Right cardiac atrium (tissue), 5 donors: ENCODE measurements around the gene SRR. TPM values are rescaled to one million over a fixed set of nuclear protein-coding genes. Genes with fewer than 3 reads are reported as not detected.

Experiments
- ATAC-seq, 2 donors: fragments of 200-7000 bp; cut with Tn5 transposase; one replicate each; pipeline versions ENCODE4 v1.8.0 to v1.9.1; 2020; ENCODE audit warnings: moderate library complexity in 2 of 2, mild to moderate bottlenecking in 1 of 2
- DNase-seq, 3 donors: peaks; one replicate each; pipeline ENCODE4 v3.0.0-alpha.2; 2020
- H3K27ac ChIP-seq: one replicate; pipeline ENCODE4 v1.5.1; 2013; ENCODE audit warnings: mild to moderate bottlenecking, low read length, control low read depth, moderate library complexity
- H3K27me3 ChIP-seq: one replicate; pipeline ENCODE4 v1.6.1; 2013; ENCODE audit not compliant: control insufficient read depth, insufficient read depth
- H3K4me1 ChIP-seq: one replicate; pipeline ENCODE4 v1.6.1; 2013; ENCODE audit warnings: low read length; ENCODE audit not compliant: control insufficient read depth, insufficient read depth
- H3K4me3 ChIP-seq: one replicate; pipeline ENCODE4 v1.5.1; 2013; ENCODE audit warnings: low read length, control low read depth
- H3K9me3 ChIP-seq: one replicate; pipeline ENCODE4 v1.6.1; 2013; ENCODE audit warnings: low read length; ENCODE audit not compliant: control insufficient read depth
- WGBS: extraction: QIAGEN DNeasy Blood & Tissue Kit; methylation state at CpG from one replicate; pipeline ENCODE4 v1.1.7; 2013; 5-methylcytosine and 5-hydroxymethylcytosine counted together
- intact Hi-C, 4 donors: fragments of 100-400 bp; cut with DNase I; formaldehyde crosslinking; loops; one replicate each; pipeline versions ENCODE4 v1.11.0 to v1.14.0; 2022 to 2023
- polyA plus RNA-seq: library from polyadenylated mRNA; stranded (reverse); fragments of 200-250 nt; gene quantifications from one replicate; pipeline ENCODE4 v1.2.3, GENCODE V29; 2013
- total RNA-seq, 4 donors: library from RNA; stranded (reverse); fragmentation: NEBNext Ultra II Directional; extraction: Animal tissue kit (Norgen Biotek cat#: 25700); gene quantifications; one replicate each; pipeline ENCODE4 v1.2.1, GENCODE V29; 2021
- donor health status: healthy with polysubstance abuse.
- donor health status: DM: no; HTN: yes; CAD: no.
- donor health status: DM: no; HTN: no; CAD: no.
- donor health status: DM: no; HTN: yes; CAD: no; lungs with severe emphysema.
- donor health status: DM: yes; HTN: yes; CAD: no.

The SRR gene
- total and polyA plus RNA-seq, 5 donors = 5.2 to 12.5 (median 11.3) TPM

GRCh38 chr17:2347805-2348685, 44.3 kb downstream of the SRR start:
- peaks cover 3% of the 10 kb centered on the region for H3K4me1 ChIP-seq
- peak in 1 of 3 donors; percentile 65 for DNase-seq
- H3K4me3 ChIP-seq = no peak overlapping the region
- intact Hi-C loops = no loop called here
- 63% methylated on average over 11 of the region's 11 CpGs for WGBS
- ATAC-seq = peak; percentile 51 to 79
- H3K9me3 ChIP-seq = no peaks in the 10 kb centered on the region
- H3K27ac ChIP-seq = peak overlapping the region; percentile 12
- no peaks in the 10 kb centered on the region for H3K27me3 ChIP-seq

- intact Hi-C loops = no loop called here
- WGBS = 93% methylated on average over 6 of the region's 6 CpGs
- no peak for ATAC-seq
- peaks cover 3% of the 10 kb centered on the region for H3K4me1 ChIP-seq
- H3K27ac ChIP-seq = no peak overlapping the region
- H3K27me3 ChIP-seq = no peaks in the 10 kb centered on the region
- DNase-seq = peak in 1 of 3 donors; percentile 8
- H3K4me3 ChIP-seq = no peak overlapping the region
- no peaks in the 10 kb centered on the region for H3K9me3 ChIP-seq
These were observed 47.5 kb downstream of the SRR start for GRCh38 chr17:2351269-2351668.

GRCh38 chr17:2354311-2354710, 50.6 kb downstream of the SRR start:
- Histone ChIP-seq H3K27me3 (no peaks in the 10 kb centered on the region), H3K4me1 (no peaks in the 10 kb centered on the region), H3K4me3 (no peak overlapping the region), H3K9me3 (no peaks in the 10 kb centered on the region), H3K27ac (no peak overlapping the region)
- intact Hi-C loops = no loop called here
- WGBS = 85% methylated on average over 8 of the region's 8 CpGs
- DNase-seq = no peak
- ATAC-seq = no peak

GRCh38 chr17:2357237-2357636, 53.5 kb downstream of the SRR start:
- no peak overlapping the region for H3K4me3 ChIP-seq
- 95% methylated on average over 4 of the region's 4 CpGs for WGBS
- H3K27me3 ChIP-seq = no peaks in the 10 kb centered on the region
- intact Hi-C loops = no loop called here
- H3K9me3 ChIP-seq = no peaks in the 10 kb centered on the region
- H3K27ac ChIP-seq = no peak overlapping the region
- DNase-seq (peak in 1 of 3 donors; percentile 1), ATAC-seq (no peak)
- no peaks in the 10 kb centered on the region for H3K4me1 ChIP-seq

- H3K27me3 ChIP-seq = no peaks in the 10 kb centered on the region
- H3K27ac ChIP-seq = no peak overlapping the region
- intact Hi-C loops = no loop called here
- ATAC-seq (peak in 1 of 2 donors; percentile 8), DNase-seq (peak in 1 of 3 donors; percentile 0)
- no peaks in the 10 kb centered on the region for H3K4me1 ChIP-seq
- H3K9me3 ChIP-seq = no peaks in the 10 kb centered on the region
- WGBS = 92% methylated on average over 10 of the region's 10 CpGs
- no peak overlapping the region for H3K4me3 ChIP-seq
These were observed 54.2 kb downstream of the SRR start for GRCh38 chr17:2357931-2358434.

GRCh38 chr17:2361010-2361760, 57.4 kb downstream of the SRR start:
- Histone ChIP-seq H3K27me3 (no peaks in the 10 kb centered on the region), H3K27ac (no peak overlapping the region), H3K9me3 (no peaks in the 10 kb centered on the region), H3K4me3 (no peak overlapping the region), H3K4me1 (peaks cover 4% of the 10 kb centered on the region)
- intact Hi-C loops = loop anchor here in 1 of 4 donors (10.0 kb wide), 1 partner anchor 54 kb away; no protein-coding TSS in a partner anchor
- 79% methylated on average over 21 of the region's 21 CpGs for WGBS
- DNase-seq = no peak
- no peak for ATAC-seq

- Histone ChIP-seq H3K4me3 (no peak overlapping the region), H3K27ac (no peak overlapping the region), H3K9me3 (no peaks in the 10 kb centered on the region), H3K27me3 (no peaks in the 10 kb centered on the region), H3K4me1 (peaks cover 4% of the 10 kb centered on the region)
- intact Hi-C loops = loop anchor here in 1 of 4 donors (10.0 kb wide), 1 partner anchor 53 kb away; no protein-coding TSS in a partner anchor
- DNase-seq = peak in 1 of 3 donors; percentile 50
- WGBS = 97% methylated on average over 20 of the region's 20 CpGs
- no peak for ATAC-seq
These were observed 58.3 kb downstream of the SRR start for GRCh38 chr17:2362016-2362415.

- intact Hi-C loops = loop anchor here in 1 of 4 donors (10.0 kb wide), 1 partner anchor 52 kb away; no protein-coding TSS in a partner anchor
These were observed 58.7 kb downstream of the SRR start for GRCh38 chr17:2362416-2362815.

GRCh38 chr17:2362881-2363280, 59.1 kb downstream of the SRR start:
- intact Hi-C loops = loop anchor here in 1 of 4 donors (10.0 kb wide), 1 partner anchor 52 kb away; no protein-coding TSS in a partner anchor
- peak in 1 of 3 donors; percentile 40 for DNase-seq
- Histone ChIP-seq H3K4me1 (peaks cover 4% of the 10 kb centered on the region), H3K27me3 (no peaks in the 10 kb centered on the region), H3K9me3 (no peaks in the 10 kb centered on the region), H3K27ac (no peak overlapping the region), H3K4me3 (no peak overlapping the region)
- ATAC-seq = no peak
- WGBS = 96% methylated on average over 14 of the region's 14 CpGs

More at GRCh38 chr17:2362416-2362815, 58.7 kb downstream of the SRR start:
- no peak for ATAC-seq
- Histone ChIP-seq H3K4me1 (peaks cover 4% of the 10 kb centered on the region), H3K27me3 (no peaks in the 10 kb centered on the region), H3K9me3 (no peaks in the 10 kb centered on the region), H3K27ac (no peak overlapping the region), H3K4me3 (no peak overlapping the region)
- WGBS = 96% methylated on average over 19 of the region's 19 CpGs
- peak in 1 of 3 donors; percentile 25 for DNase-seq

- peak in 1 of 3 donors; percentile 48 for DNase-seq
- intact Hi-C loops = loop anchor here in 1 of 4 donors (10.0 kb wide), 1 partner anchor 51 kb away; no protein-coding TSS in a partner anchor
- Histone ChIP-seq H3K27me3 (no peaks in the 10 kb centered on the region), H3K4me1 (peaks cover 4% of the 10 kb centered on the region), H3K4me3 (no peak overlapping the region), H3K27ac (no peak overlapping the region), H3K9me3 (no peaks in the 10 kb centered on the region)
- ATAC-seq = no peak
- 95% methylated on average over 21 of the region's 21 CpGs for WGBS
These were observed 59.6 kb downstream of the SRR start for GRCh38 chr17:2363318-2363717.
